Head of caudate nucleus (tissue), 42 donors: Measurements from ENCODE around the gene PXDN.
A peak's percentile ranks its signal among the peaks of the same experiment; 100 is the strongest.
"Not testable (repeated sequence)": the region's sequence is repeated elsewhere in the genome, so short reads cannot be mapped to it uniquely, and the experiment has no call there.

ENCODE experiments used
- DNase-seq, 42 donors: peaks; one replicate each; pipeline versions ENCODE4 v3.0.0 to v3.0.0-alpha.2; 2020 to 2021; ENCODE audit warnings: mixed read lengths in 7 of 42
- intact Hi-C: fragments of 100-400 bp; cut with DNase I; formaldehyde crosslinking; loops from one replicate; pipeline ENCODE4 v1.15.0; 2022

The PXDN gene

DNA sequence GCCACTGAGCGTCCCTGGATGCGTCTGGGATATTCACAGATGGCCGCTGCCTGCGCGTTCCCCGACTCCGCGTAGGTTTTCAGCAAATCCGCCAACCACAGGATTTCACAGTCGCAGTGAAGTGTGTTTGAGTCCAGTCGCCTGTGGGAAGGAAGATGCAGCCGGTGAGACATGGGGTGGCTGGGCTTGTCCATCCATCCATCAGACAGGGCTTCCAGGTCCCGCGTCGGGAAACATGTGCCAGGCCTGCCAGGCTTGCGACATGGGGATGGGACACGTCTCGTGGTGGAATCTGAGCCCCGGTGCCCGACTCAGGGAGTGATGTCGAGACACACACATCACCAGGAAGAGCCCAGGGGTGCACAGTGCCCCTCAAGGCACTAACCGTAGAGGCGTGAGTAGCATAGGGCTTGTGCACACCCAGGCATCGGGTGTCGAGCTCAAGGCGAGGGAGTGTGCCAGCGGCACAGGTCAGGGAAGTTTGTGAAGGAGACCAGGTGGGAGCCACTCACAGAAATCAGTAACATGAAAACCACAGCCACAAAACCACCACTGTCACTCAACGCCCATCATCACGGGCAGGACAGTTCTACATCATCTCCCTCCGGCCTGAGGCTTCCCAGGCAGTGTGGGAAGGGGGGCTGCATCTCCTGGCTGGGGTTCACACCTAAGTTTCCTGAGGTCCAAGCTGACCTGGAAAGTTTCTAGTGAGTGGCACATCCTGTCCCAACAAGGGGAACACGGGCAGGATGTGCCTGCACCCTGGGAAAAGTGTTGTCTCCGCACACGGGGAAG is 63.9 kb downstream of the PXDN start:
- DNase-seq: peak in 4 of 42 donors; percentile 3 to 31 (median 20)
- intact Hi-C loops: no loop called here

DNA sequence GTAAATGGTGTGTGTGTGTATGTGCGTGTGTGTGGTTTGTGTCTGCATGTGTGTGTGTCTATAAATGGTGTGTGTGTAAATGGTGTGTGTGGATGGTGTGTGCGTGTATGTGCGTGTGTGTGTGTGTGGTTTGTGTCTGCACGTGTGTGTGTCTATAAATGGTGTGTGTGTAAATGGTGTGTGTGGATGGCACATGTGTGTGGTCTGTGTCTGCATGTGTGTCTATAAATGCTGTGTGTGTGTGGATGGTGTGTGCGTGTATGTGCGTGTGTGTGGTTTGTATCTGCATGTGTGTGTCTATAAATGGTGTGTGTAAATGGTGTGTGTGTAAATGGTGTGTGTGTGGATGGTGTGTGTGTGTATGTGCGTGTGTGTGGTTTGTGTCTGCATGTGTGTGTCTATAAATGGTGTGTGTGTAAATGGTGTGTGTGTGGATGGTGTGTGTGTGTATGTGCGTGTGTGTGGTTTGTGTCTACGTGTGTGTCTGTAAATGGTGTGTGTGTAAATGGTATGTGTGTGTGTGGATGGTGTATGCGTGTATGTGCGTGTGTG is 64.8 kb downstream of the PXDN start:
- peak in 1 of 42 donors; percentile 4 for DNase-seq
- intact Hi-C loops: not testable (repeated sequence)

DNA sequence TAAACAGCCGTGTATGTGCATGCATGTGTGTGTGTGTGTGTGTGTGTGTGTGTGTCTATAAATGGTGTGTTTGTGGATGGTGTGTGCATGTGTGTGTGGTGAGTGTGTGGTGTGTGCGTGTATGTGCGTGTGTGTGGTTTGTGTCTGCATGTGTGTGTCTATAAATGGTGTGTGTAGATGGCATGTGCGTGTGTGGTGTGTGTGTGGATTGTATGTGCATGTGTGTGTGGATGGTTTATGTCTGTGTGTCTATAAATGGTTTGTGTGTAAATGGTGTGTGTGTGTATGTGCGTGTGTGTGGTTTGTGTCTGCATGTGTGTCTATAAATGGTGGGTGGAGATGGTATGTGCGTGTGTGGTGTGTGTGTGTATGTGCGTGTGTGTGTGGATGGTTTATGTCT is 65.2 kb downstream of the PXDN start:
- intact Hi-C loops, DNase-seq: not testable (repeated sequence)

DNA sequence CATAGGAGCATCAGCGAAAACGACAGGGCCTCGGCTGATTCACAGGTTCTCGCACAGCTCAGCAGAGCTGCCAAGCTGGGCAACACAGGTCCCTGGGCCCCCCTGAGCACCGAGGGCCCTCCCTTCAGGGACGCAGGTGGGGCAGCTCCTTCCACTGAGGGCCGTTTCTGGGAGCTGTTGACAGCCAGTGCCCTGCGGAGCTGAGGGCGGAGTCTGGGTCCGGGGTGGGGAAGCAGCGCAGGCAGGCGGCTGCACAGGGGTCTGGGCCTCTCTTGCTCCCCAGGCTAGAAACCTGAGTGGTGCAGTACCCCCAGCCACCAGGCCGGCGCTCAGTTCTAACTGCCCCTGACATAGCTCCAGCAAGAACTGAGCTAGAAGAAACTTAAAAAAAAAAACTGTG is 65.7 kb downstream of the PXDN start:
- DNase-seq: peak in 5 of 42 donors; percentile 6 to 34 (median 14)
- intact Hi-C loops: no loop called here

DNA sequence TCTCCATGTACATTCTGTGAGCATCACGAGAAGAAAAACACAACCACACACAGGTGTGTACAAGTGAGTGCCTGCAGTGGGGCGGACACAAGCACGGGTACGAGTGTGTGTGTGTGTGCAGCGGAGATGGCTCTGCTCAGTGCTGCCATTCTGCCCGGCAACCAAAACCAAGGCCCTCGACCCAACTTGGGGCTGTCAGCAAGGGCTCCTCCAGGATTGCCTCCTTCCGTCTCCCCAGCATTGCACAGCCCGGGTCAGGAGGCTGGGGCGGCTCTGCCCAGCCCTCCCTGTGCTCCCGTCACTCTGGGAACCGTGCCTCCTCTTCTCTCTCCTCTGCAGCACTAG is 66.5 kb downstream of the PXDN start:
- intact Hi-C loops: no loop called here
- DNase-seq: peak in 1 of 42 donors; percentile 4

DNA sequence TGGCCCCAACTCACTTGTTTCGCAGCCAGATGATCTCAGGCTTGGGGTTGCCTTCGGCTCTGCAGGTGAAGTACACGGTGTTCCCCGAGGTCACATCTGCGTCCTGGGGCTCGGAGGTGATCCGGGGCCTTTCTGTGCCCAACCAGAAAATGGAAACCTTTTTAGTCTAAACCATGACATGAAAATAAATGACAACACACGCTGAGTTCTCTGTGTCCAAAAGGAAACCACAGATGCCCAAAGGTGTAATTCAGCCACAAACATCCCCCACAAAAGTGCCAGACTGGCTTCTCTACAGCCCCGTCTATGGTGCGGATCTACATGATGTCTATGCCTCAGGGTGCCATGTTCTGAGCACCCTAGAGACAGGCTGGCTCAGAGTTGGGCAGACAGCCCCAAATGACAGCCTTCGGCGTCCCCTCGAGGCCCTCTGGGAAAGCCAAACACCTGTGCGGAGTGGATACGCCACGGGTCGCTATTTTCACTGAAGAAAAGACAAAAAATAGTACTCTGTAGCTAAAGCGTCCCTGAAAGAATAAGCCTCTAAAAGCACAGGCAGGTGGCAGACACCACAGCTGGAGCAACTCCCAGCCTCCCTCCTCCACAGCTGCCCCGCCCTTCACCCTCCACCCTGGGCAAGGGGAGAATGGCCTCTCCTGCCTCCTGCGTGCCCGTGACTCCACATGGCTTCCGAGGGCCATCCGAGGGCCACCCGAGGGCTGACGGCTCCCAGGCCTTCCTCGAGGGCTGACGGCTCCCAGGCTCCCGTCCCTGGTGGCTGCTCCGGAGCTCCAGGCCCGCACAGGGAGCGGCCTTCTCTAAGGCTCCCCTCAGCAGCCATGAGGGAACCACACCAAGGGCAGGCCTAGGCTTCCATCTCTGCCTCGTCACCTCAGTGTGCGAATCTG is 67.1 kb downstream of the PXDN start:
- intact Hi-C loops: no loop called here

DNA sequence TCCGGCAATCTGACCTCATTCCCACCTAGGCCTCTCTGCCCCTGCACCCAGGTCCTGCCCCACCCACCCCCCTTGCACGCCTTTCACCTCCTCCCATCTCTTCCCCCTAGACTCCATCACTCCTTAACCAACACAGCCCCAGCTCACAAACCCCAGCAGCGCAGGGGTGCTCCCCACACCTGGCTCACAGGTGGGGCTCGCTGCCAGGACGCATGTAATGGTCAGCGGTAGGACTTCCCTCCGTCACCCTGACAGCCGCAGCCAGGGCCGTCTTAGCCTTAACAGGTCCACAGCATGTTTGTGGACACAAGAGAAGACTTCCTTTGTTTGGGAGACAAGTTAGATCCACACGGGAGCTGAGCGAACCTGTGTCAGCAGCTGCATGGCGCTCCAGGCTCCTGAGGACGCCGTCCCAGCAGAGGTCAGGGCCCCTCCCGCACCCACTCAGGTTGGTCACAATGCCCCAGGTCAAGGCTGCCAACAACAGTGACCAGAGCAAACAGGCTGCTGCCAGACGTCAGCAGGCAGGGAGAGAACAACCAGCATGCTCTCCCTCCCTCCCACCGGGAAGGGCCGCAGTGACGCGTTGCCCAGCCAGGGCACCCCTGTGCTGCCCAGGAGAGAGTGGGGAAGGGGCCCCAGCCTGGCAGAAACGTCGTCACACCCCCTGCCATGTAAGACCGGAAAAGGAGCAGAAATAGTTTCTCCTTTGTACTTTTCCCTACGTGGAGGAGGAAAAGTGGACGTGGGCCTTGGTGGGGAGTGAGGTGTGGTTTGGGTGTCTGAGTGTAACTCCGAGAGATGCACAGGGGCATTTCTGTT is 68.0 kb downstream of the PXDN start:
- peak in 2 of 42 donors; percentile 11 to 21 for DNase-seq
- intact Hi-C loops: no loop called here

More for the DNA sequence above, 67.1 kb downstream of the PXDN start:
- DNase-seq: peak in 4 of 42 donors; percentile 4 to 23 (median 4)

DNA sequence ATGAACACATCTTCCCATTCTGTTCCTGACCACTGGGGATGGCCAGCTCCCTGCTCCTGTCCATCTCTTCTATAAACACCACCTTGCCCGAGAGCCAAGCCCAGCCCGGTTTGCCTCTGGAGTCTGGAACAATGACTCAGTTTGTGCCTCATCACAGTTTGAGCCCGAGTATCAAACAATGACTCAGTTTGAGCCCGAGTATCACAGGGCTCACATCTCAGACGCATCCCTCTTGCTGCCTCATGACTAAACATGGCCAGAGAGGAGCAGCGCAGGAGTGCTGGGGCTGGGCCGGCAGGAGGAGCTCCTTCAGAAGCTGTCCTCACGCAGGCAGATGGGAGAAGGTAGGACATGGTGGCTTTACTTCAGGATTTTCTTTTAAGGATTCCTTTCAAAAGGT is 68.7 kb downstream of the PXDN start:
- peak in 8 of 42 donors; percentile 9 to 39 (median 12) for DNase-seq
- intact Hi-C loops: no loop called here

DNA sequence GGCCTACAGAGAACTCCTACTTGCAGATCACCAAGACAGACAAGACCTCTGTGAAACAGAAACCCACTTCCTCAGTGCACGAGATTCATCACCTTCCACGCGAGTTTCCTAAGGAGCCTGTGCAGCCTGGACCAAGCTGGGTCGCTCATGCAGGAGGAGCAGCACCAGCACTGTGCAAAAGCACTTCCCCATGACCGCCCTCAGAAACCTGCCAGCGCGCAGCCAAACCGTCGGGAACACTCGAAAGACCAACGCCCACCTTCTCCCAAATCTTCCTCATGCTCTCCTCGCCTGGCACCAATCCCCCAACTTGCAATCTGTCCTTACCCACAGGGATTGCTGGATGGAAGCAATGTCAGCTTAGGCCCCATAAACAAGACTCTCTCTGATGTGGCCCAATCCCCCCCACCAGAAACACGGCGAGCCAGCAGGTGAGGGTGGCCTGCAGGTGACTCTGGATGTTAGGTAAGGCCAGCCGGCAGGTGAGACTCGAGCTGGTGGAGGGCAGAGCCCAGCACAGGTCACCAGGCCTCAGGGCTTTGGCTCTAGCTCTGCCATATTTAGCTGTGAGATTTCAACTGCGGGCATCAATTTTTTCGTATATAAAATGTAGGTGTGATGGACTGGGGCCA is 69.4 kb downstream of the PXDN start:
- intact Hi-C loops: no loop called here

DNA sequence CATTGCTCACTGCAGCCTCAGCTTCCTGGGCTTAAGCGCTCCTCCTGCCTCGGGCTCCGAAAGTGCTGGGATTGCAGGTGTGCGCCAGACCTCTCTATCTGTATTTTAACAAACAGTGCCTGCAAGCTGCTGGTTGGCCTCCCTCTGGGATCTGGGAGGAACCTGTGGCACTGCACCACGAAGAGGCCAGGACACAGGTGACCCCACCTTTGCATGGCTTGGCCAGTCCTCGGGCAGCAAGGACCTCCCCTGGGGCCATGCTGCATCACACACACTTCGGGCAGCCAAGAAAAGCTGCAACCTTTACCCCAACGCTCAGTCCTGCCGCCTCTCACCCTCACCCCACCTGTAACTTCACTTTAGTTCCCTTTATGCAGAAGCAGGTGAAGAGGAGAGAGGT is 70.0 kb downstream of the PXDN start:
- peak in 3 of 42 donors; percentile 6 to 25 (median 10) for DNase-seq
- intact Hi-C loops: no loop called here

More for the DNA sequence above, 69.4 kb downstream of the PXDN start:
- peak in 1 of 42 donors; percentile 23 for DNase-seq

DNA sequence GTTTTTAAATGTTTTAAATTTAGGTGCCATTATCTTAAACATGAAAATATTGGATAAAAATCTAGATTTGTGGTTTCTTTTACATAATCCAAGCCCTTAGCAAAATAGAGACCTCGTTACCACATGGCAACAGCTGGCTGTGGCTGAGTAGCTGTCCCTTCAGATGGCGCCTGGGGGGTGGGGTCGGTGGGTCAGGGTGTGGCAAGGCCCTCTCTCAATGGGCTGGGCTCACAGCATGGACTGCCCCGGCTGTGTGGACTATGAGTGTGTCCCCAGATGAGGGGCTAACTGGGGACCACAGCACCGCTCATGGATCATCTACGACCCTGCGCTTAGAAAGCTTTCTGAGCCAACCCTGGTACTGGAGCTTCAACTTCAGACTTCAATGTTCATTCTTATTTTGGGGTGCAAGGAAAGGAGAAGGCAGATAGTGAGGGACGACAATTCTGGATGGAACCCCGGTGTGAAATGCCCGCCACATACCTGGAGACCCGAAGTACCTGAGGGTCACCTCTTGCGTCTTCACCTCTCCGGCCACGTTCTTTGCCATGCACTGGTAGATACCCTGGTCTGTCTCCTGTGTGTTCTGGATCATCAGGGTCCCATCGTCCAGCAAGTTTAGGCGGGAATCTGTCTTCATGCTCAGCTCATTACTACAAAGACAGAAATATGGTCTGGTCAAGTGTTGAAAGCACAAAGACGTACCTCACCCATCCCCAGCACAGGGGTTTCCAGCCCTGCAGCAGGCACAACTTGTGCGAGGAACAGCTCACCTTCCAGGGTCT is 71.0 kb downstream of the PXDN start:
- DNase-seq: peak in 1 of 42 donors; percentile 36
- intact Hi-C loops: no loop called here

DNA sequence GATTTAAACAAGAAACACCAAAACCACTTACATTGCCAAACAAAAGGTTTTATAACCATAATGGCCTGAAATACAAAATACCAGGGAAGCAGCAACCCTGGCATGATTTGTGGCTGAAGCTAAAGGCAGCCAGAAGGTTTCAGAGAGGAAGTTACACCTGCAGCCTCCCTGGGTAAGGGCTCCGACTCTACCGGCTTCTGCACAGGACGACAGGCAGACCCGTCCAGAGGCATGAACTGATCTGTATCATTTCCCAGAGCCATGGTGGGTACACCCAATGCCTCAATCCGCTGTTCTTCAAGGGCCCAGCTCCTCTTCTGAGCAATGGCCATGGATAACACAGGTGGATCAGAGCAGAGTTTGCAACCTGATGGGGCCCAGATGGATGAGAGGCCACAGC is 71.6 kb downstream of the PXDN start:
- intact Hi-C loops: no loop called here
- no peak for DNase-seq

DNA sequence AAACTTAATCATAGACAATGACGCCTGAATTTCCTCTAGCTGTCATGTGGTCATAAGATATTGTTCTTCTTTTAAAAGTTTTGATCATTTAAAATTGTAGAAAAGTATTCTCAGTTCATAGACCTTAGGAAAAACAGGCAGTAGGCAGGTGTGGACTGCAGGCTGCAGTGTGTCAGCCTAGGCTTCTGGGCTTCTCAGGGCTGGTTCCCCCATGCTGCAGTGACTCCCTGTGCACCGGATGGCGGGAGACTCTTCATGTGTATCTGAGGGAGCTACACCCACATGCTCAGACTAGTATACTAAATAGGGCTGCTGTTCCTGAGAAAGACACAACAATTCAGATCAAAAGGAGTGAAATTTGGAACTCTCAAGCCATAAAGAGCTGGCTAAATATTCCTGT is 72.4 kb downstream of the PXDN start:
- DNase-seq: peak in 2 of 42 donors; percentile 12 to 32
- intact Hi-C loops: no loop called here

DNA sequence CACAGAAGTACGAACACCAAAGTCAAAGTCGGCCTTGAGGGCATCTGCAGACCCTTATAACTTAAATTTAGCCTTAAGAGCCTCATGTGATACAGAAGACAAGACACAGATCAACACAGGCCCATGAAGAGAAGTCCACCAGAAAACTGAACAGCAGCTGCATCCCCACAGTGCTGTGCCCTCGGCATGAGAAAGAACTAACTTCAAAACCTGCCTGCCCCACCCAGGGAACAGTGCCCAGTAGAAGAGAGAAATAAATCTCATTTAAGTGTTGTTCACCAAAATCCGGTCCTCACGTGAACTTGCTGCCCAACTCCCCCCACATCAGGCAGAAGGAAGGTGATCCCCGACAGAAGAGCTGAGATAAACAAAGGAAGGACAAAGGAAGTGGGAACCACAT is 73.7 kb downstream of the PXDN start:
- intact Hi-C loops: no loop called here
- DNase-seq: peak in 3 of 42 donors; percentile 4 to 37 (median 20)

DNA sequence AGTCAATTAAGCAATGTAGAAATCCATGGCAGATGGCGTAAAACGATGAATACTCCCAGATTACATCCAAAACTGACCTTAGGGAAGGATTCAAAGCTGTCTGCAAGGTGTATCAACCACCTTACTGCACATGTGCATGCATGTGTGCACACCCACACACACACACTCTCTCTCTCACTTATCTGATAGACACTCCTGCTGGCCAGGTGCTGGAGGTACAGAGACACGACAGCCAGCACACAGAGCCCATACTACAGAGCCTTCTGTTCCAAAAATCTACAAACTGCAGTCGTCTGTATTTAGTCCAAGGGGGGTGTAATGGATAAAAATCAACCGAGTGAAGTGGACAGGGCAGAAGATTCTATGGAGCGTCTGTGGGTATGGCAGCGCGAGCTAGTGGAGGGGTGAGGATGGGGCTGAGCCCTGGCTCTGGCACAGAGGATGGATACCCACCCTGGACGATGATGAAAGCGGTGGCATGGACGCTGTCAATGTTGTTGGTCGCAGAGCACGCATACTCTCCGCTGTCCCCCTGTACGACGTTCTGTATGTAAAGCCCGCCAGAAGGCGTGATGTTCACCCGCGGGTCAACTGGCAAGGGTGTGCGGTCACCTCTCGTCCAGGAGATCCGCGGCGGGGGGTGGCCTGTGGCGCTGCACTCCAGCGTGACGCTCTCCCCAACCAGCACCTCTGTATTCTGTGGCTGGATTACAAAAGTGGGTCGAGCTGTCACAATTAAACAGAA is 78.4 kb downstream of the PXDN start:
- intact Hi-C loops: no loop called here

DNA sequence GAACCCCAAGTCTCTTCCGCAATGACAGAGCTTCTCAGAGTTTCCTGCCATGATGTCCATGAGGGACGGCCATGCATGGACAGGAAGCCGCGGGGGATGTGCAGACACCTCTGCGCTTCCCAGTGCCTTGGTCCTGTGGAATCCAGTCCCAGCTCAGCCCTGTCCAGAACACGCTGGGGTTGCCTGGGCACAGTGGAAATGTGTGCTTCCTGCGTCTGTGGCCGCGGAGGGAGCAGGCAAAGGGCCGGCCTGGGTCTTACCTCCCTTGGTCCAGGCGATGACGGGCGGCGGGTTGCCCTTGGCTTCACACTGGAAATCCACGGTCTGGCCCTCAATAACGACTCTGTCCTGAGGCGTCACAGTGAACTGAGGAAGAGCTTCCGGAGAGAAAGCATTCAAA is 79.6 kb downstream of the PXDN start:
- DNase-seq: peak in 3 of 42 donors; percentile 15 to 28 (median 20)
- intact Hi-C loops: no loop called here

More for the DNA sequence above, 78.4 kb downstream of the PXDN start:
- peak in 4 of 42 donors; percentile 5 to 36 (median 12) for DNase-seq

DNA sequence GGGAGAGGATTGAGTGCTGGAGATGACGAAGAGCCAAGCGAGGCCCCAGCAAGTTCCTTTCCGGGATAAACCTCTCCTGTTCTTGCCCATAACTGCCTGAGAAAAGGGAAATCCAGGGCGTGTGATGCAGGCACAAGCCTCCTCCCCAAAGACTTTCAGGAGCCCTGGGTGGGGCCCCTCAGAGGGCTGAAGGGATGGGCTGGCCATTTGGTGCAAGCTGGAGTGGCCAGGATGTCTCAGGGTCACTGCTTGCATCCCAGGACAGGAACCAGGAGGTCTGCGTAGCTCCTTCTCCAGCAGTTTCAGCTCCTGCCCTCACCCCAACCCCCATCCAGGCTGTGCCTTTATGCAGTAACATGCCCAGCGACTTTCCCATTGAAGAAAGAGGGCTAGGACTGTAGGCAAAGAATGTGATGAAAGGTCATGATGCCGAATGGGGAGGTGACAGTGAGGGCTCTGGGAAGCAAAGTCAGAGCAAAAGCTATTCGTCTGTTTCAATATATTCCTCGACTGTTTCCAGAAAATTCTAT is 80.2 kb downstream of the PXDN start:
- intact Hi-C loops: no loop called here
- DNase-seq: peak in 2 of 42 donors; percentile 19 to 22
